GM10266 (cell line): ENCODE results near the gene PRAC1.

Experiments
- DNase-seq: peaks from one replicate; pipeline ENCODE4 v3.0.0; 2012; ENCODE audit errors: extremely low spot score
- TF ChIP-seq, protein P1 (sequence below): IDR thresholded peaks from 2 replicates; pipeline ENCODE4 v1.5.1; 2012; ENCODE audit warnings: mild to moderate bottlenecking, low read depth; ENCODE audit not compliant: control insufficient read depth, insufficient read depth; ENCODE audit errors: missing control alignments

PRAC1 gene

DNA sequence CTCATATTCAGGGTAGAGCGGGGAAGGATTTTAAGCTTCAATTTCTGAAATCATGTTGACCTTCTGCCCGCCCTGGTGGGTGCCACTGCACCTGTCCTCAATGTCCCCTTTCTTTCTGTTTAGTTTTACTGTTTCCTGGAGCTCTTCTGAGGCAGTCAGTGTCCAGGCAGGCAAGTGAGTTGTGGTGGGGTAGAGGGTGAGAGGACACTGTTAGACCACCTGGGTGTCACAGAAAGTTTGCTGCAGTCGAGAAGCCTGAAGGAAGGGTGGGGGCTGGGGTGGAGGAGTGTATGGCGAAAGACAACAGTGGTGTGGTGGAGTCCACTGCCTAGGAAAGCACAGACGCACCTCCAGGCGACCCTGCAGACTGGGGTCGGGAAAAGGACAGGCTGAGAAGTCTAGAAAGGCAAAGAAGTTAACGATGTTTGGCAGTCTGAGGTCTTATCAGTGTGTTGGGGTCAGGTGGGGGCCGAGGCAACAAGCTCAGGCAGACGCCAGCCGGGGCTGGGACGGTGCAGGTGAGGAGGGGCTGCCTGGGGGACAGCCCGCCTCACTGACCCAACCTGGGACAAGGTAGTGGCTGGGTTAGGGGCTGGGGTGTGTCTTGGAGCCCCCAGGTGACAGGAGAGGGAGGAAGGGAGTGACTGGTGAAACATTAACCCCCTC, 29.5 kb upstream of the PRAC1 start:
- TF ChIP-seq, protein P1, sequence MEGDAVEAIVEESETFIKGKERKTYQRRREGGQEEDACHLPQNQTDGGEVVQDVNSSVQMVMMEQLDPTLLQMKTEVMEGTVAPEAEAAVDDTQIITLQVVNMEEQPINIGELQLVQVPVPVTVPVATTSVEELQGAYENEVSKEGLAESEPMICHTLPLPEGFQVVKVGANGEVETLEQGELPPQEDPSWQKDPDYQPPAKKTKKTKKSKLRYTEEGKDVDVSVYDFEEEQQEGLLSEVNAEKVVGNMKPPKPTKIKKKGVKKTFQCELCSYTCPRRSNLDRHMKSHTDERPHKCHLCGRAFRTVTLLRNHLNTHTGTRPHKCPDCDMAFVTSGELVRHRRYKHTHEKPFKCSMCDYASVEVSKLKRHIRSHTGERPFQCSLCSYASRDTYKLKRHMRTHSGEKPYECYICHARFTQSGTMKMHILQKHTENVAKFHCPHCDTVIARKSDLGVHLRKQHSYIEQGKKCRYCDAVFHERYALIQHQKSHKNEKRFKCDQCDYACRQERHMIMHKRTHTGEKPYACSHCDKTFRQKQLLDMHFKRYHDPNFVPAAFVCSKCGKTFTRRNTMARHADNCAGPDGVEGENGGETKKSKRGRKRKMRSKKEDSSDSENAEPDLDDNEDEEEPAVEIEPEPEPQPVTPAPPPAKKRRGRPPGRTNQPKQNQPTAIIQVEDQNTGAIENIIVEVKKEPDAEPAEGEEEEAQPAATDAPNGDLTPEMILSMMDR = no peak
- no peak for DNase-seq

GRCh38 chr17:48751172-48751571, 28.9 kb upstream of the PRAC1 start:
- TF ChIP-seq, protein P1 = no peak
- no peak for DNase-seq

DNA sequence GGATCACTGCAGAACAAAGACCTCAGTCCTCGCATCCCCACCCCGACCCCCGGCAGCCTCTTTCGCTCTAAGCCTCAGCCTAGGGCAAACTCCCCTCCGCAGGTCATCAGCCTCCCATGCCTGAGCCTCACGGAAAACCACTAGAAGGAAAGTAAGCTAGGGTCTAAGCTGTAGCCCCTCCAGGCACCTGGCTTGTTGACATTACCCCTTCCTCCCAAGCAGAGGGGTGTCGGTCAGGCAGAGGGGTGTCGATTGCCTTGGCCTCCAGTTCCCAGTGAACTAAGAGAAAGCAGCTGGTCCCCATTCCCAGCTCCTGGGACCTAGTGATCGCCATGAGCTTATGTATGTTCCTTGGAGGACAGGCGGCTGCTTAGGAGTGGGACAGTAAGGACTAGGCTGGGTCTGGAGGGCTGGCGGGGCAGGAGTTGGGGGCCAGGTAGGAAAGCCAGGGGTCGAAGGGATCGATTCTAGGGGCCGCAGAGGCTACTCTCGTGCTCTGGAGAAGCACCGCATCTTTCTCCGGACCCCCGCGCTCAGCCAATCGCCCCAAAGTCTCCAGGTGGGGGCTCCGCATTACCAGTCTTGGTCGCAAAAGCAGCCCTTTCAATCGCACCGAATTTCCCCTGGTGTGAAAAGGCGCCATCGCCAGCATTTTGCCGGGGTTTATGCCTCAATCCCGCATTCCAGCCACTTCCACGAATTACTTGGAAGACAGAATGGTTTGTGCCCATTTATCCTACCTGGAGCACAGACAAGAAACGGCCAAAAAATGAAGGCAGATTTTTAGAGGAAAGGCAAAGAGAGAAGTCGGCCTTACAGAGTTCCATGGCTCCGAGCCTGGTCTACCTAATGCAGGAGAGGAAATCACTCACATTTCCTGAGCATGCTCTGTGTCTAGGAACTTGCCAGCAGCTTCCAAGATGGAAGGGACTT, 27.6 kb upstream of the PRAC1 start:
- DNase-seq = no peak

DNA sequence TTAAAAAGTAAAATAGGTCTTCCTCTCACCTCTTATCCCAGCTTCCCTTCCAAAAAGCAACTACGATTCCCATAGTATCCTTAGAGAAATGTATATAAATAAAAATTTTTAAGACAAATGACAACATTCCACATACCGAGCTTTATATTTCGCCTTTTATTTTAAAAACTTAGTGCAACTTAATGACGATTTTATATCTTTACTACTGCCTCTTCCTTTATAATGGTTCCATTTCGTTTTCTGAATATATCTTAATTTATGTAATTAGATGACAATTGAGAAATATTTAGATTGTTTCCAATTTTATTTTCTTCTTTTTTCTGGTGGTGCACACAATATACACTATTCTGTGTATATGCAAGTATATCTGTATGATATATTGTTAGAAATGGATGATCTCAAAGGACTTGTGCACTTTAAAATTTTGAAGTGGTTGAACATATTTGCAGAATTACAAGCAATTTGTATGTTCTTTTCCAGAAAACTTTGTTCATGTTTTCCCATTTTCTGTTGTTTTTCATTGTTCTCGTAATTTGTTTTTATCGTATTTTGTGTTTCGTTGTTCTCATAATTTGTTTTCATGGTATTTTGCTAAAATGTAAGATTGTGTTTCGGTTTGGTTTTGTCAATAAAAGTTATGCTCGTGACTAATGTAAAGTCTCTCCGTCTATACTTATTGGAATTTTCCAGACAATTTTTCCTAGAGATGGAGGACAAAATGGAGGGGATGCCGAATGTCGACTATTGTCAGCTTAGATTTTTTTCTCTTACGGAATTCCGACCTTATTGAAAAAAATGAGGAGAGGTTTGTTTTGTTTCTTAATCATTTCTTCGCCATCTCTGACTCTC, 26.6 kb upstream of the PRAC1 start:
- TF ChIP-seq, protein P1 = no peak
- DNase-seq = no peak

More for the DNA sequence above, 27.6 kb upstream of the PRAC1 start:
- TF ChIP-seq, protein P1 = no peak

- TF ChIP-seq, protein P1 = no peak
- DNase-seq = no peak
Measured at GRCh38 chr17:48747445-48748363, 25.4 kb upstream of the PRAC1 start.

- no peak for DNase-seq
- TF ChIP-seq, protein P1 = no peak
Measured at GRCh38 chr17:48746916-48747444, 24.7 kb upstream of the PRAC1 start.
